Upper lobe of left lung (tissue), 6 donors: ENCODE results near the gene SERGEF. TPM values are rescaled to one million over a fixed set of nuclear protein-coding genes. Genes with fewer than 3 reads are reported as not detected.

Experiments used
- ATAC-seq, 2 donors: fragments of 200-7000 bp; cut with Tn5 transposase; one replicate each; pipeline ENCODE4 v1.9.1; 2022; ENCODE audit warnings: mild to moderate bottlenecking in 2 of 2, moderate library complexity in 2 of 2; ENCODE audit not compliant: low FRiP score in 2 of 2
- DNase-seq, 2 donors: peaks; one replicate each; pipeline ENCODE4 v3.0.0-alpha.2; 2019 to 2020
- H3K27ac ChIP-seq, 4 donors: fragments of 200-600 bp; sonication (generic); one replicate each; pipeline ENCODE4 v1.5.1; 2016 to 2019
- H3K27me3 ChIP-seq, 4 donors: fragments of 200-600 bp; sonication (generic); one replicate each; pipeline ENCODE4 v1.5.1; 2017 to 2019
- H3K36me3 ChIP-seq, 4 donors: fragments of 200-600 bp; sonication (generic); one replicate each; pipeline ENCODE4 v1.5.1; 2016 to 2019
- H3K4me1 ChIP-seq, 4 donors: fragments of 200-600 bp; sonication (generic); one replicate each; pipeline ENCODE4 v1.5.1; 2018 to 2019
- H3K4me3 ChIP-seq, 4 donors: fragments of 200-600 bp; sonication (generic); one replicate each; pipeline ENCODE4 v1.5.1; 2017 to 2019; ENCODE audit warnings: mild to moderate bottlenecking in 2 of 4, moderate library complexity in 1 of 4
- H3K9me3 ChIP-seq, 4 donors: fragments of 200-600 bp; sonication (generic); one replicate each; pipeline ENCODE4 v1.5.1; 2018 to 2019
- CTCF ChIP-seq, 6 experiments: fragments of 450-650 bp in 4 of 6; fragments of 200-600 bp in 2 of 6; sonication (generic) in 2 of 6; IDR thresholded peaks; one replicate each; pipeline ENCODE4 v1.5.1; 2016 to 2019; ENCODE audit warnings: antibody characterized with exemption in 6 of 6
- EP300 ChIP-seq, 4 donors: sonication (generic); formaldehyde crosslinking; IDR thresholded peaks; one replicate each; pipeline ENCODE4 v1.5.1; 2017; ENCODE audit warnings: antibody characterized with exemption in 4 of 4, control low read depth in 2 of 4
- POLR2A ChIP-seq, 4 donors: fragments of 450-650 bp; IDR thresholded peaks; one replicate each; pipeline ENCODE4 v1.5.1; 2016 to 2017; ENCODE audit warnings: antibody characterized with exemption in 4 of 4, mild to moderate bottlenecking in 2 of 4
- POLR2AphosphoS5 ChIP-seq, 2 donors: sonication (generic); formaldehyde crosslinking; IDR thresholded peaks; one replicate each; pipeline ENCODE4 v1.5.1; 2017; ENCODE audit warnings: antibody characterized with exemption in 2 of 2
- WGBS, 2 donors: methylation state at CpG; one replicate each; pipeline ENCODE4 v1.1.5; 2017 to 2018; 5-methylcytosine and 5-hydroxymethylcytosine counted together
- total RNA-seq, 6 donors: library from RNA; depleted of rRNA in 4 of 6; stranded (reverse); fragments of >200 nt in 4 of 6; gene quantifications; one replicate each; pipeline versions ENCODE4 v1.1.0 to v1.2.1, GENCODE V29; 2016 to 2021
- donor health status: DM: no; HTN: no; CAD: no; lungs with moderate emphysema.
- donor health status: DM: no; HTN: yes; CAD: no; lungs with severe emphysema.

Gene SERGEF
- total RNA-seq, 6 donors from 2014 or later, result 21.7 to 40.5 (median 34.8) TPM

DNA sequence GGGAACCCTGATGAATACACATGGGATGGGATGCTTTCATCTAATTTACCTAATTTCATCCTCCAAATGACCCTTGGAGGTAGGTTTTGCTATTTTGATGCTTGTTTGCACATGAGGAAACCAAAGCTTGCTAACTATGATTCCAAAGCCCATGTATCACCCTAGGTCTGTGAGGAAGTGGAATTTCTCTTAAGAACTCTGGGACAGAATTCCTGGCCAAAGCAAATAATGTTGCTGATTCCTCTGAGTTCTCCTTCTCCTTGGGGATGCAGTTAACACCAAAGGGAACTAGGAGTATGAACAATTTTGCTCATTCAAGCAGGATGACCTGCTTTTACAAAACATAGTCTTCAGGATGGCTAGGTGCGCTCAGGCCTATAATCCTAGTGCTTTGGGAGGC lies 198.3 kb downstream of the SERGEF start:
- no peaks in the 10 kb centered on the region for H3K9me3 ChIP-seq
- ATAC-seq (no peak), DNase-seq (no peak)
- no peak overlapping the region for H3K27ac ChIP-seq
- H3K27me3 ChIP-seq, result no peaks in the 10 kb centered on the region
- 93 to 100% methylated on average over 1 of the region's 1 CpG for WGBS, 2 donors
- TF ChIP-seq POLR2A (IDR thresholded peaks at IDR 0.05) (no peak), EP300 (IDR thresholded peaks at IDR 0.05) (no peak), POLR2AphosphoS5 (IDR thresholded peaks at IDR 0.05) (no peak), CTCF (IDR thresholded peaks at IDR 0.05) (no peak)
- H3K4me3 ChIP-seq, result no peak overlapping the region
- H3K4me1 ChIP-seq, result peaks cover 0 to 5% (median 0%) of the 10 kb centered on the region in 4 donors
- no peaks in the 10 kb centered on the region for H3K36me3 ChIP-seq

DNA sequence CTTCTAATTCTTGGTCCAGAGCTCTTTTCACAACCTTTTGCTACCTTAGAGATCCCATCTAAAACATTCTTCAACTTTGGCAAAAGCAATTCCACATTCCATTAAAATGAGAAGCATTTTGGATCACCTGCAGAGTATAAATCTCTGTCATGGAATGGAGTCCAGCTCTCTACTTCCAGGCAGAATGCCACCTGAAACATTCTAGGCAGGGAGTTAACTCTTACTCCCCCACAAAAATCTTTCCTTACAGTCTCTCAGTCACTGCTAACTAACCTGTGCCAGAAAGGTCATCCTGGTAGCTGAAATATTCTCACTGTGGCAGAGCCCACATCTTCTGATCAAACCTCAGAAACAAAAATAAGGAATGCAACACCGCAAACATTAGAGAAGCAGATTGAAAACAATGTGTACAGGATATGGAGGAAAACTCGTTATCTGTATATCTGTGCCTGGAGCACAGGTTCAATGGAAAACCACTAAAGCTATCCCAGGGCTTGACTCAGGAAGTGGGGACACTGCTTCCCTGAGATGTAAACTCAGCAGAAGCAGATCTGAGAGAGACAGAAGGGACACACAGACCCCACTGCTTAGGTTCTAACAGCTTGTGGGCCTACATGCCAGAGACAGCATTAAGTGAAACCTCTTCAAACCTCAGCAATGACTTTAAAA lies 199.3 kb downstream of the SERGEF start:
- no peaks in the 10 kb centered on the region for H3K9me3 ChIP-seq
- H3K27ac ChIP-seq, result no peak overlapping the region
- H3K4me3 ChIP-seq, result no peak overlapping the region
- 64 to 69% methylated on average over 2 of the region's 2 CpGs for WGBS, 2 donors
- TF ChIP-seq POLR2AphosphoS5 (IDR thresholded peaks at IDR 0.05), result no peak
- no peak for TF ChIP-seq POLR2A (IDR thresholded peaks at IDR 0.05)
- TF ChIP-seq EP300 (IDR thresholded peaks at IDR 0.05), result no peak
- H3K27me3 ChIP-seq, result no peaks in the 10 kb centered on the region
- no peak for DNase-seq
- H3K4me1 ChIP-seq, result peaks cover 0 to 5% (median 0%) of the 10 kb centered on the region in 4 donors
- H3K36me3 ChIP-seq, result no peaks in the 10 kb centered on the region
- no peak for ATAC-seq

- no peaks in the 10 kb centered on the region for H3K9me3 ChIP-seq
- H3K4me1 ChIP-seq, result peaks cover 0 to 5% (median 0%) of the 10 kb centered on the region in 4 donors
- 77% methylated on average over 4 of the region's 4 CpGs for WGBS, 2 donors
- DNase-seq (no peak), ATAC-seq (no peak)
- H3K27ac ChIP-seq, result no peak overlapping the region
- no peak overlapping the region for H3K4me3 ChIP-seq
- TF ChIP-seq EP300 (IDR thresholded peaks at IDR 0.05) (no peak), POLR2AphosphoS5 (IDR thresholded peaks at IDR 0.05) (no peak), CTCF (IDR thresholded peaks at IDR 0.05) (no peak), POLR2A (IDR thresholded peaks at IDR 0.05) (no peak)
- no peaks in the 10 kb centered on the region for H3K36me3 ChIP-seq
- no peaks in the 10 kb centered on the region for H3K27me3 ChIP-seq
These were observed 200.0 kb downstream of the SERGEF start for GRCh38 chr11:17812865-17813187.

DNA sequence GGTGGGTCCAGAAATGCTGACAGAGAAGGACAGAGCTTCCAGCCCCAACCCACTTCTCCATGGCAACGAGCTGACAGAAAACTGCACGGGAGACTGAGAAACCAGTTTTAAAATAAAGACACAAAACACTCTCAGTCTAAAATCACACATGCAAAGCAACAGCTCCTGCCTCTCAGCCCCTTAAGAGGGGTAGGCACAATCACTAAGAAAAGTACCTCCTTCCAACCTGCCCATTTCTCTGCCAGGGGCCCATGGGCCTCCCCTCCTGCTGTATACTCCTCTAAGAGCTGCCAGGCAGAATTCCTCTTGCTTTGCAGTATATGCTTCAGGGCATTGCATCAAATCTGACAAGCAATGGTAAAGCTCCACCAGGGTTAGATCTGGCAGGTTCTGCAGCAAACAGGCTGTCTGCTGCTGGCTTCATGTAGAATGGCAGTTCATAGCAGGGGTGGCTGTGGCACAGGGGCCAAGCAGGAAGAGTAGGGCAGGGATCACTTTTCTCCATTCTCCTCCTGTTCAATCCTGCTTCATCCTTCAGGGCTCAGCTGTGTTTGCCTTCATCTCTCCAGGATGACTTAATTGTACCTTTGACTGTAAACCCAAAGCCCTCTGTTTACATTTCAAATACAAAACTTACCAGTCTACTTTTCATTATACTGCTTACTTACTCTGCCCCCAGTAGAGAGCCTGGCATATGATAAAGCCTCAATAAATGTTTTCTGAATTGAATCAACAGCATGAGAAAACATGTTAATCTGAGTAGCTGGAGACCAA lies 200.6 kb downstream of the SERGEF start:
- no peak overlapping the region for H3K27ac ChIP-seq
- DNase-seq, result no peak
- H3K27me3 ChIP-seq, result no peaks in the 10 kb centered on the region
- no peak for ATAC-seq
- H3K4me1 ChIP-seq, result peaks cover 0 to 5% (median 0%) of the 10 kb centered on the region in 4 donors
- no peaks in the 10 kb centered on the region for H3K9me3 ChIP-seq
- no peaks in the 10 kb centered on the region for H3K36me3 ChIP-seq
- WGBS, 2 donors, result 64 to 72% methylated on average over 2 of the region's 2 CpGs
- TF ChIP-seq POLR2A (IDR thresholded peaks at IDR 0.05), result no peak
- no peak overlapping the region for H3K4me3 ChIP-seq

DNA sequence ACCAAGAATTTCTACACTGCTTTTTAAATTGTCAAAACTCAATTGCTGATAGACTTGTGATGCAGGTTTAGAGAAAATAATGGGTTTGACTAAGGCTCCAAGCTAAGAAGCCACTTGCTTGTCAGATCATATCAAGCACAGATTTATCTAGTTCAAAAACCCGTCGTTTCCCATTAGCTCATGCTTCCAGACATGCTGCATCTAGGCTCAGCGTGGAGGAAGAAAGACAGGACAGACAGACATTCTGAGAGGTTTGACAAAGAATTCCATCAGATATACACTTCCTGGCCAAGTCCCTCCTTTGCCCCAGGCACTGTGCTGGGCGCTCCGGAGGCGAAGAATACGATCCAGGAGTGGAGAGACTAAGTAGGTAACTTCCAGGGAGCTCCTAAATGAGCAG lies 201.5 kb downstream of the SERGEF start:
- WGBS, 2 donors, result 81 to 83% methylated on average over 7 of the region's 7 CpGs
- no peak for TF ChIP-seq EP300 (IDR thresholded peaks at IDR 0.05)
- no peak for TF ChIP-seq POLR2A (IDR thresholded peaks at IDR 0.05)
- no peak for TF ChIP-seq CTCF (IDR thresholded peaks at IDR 0.05)
- TF ChIP-seq POLR2AphosphoS5 (IDR thresholded peaks at IDR 0.05), result no peak
- Histone ChIP-seq H3K36me3 (no peaks in the 10 kb centered on the region), H3K9me3 (no peaks in the 10 kb centered on the region), H3K4me3 (no peak overlapping the region), H3K27ac (no peak overlapping the region), H3K27me3 (no peaks in the 10 kb centered on the region), H3K4me1 (peaks cover 0 to 5% (median 0%) of the 10 kb centered on the region in 4 donors)
- DNase-seq, result no peak
- ATAC-seq, result no peak
